HG03064 (cell line): ENCODE measurements around the gene VCX3A.
"Not testable (repeated sequence)": the region's sequence is repeated elsewhere in the genome, so short reads cannot be mapped to it uniquely, and the experiment has no call there.

Experiments used
- ATAC-seq: cut with Tn5 transposase; IDR thresholded peaks from one replicate; pipeline ENCODE4 v1.9.1; 2021; ENCODE audit warnings: low read depth; ENCODE audit not compliant: unreplicated experiment

VCX3A gene

DNA sequence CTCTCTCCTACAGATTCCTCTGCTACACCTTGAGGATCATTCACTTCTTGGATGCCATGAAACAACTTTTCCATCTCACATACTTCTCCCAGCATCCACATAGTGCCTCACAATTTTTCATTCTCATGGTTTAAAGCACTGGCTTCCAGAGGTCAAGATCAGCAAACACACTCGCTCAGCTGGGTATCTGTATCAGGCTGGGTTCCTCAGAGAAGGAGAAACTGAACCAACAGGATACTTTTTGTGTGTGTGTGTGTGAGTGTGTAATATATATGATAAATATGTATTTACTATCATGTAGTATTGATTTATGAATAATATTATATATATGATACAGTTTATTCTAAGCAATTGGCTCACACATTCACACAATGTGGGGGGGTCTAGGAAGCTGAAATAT is at the start of gene VCX3A:
TSS of gene VCX3A (minus strand) at position 101 of the 400 bp plus-strand sequence. CDS start 621 bp downstream, outside the sequence.
- ATAC-seq, result not testable (repeated sequence)

DNA sequence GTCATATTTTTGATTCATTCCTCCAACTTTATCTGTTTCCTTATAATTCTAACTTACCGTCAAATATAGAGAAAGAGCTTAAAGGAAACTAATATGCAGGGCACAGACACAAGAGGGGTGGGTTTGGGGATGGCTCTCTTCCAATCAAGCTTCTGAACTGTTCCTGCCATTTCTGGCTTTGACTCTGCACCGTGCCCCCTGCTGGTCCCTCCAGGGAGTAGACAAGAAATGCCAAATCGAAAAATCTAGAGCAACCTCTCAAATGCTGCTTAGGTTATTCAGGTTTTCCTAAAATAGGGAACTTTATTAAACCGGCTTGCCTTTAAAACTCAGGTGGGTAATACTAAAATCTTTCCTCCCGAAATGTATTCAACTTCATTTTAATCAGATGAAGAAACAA is 39.8 kb upstream of the VCX3A start:
- ATAC-seq, result no peak

DNA sequence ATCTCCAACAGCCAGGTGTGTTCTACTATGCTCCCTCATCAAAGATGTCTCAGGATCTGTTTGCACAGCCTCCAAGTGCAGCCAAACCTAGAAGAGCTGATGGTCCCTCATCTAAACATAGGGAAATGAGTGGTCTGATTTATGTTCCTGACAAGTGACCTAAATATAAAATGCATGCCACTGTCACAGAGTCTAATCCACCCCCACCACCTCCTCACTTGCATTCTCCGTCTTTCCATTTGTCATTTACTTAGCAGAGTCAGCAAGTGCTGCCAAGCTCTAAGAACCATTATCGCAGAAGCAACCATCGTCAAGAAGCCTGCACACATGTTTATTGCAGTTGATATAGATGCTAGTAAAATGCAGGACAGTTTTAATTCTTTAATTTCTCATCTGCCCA is 33.1 kb upstream of the VCX3A start:
- ATAC-seq, result no peak

DNA sequence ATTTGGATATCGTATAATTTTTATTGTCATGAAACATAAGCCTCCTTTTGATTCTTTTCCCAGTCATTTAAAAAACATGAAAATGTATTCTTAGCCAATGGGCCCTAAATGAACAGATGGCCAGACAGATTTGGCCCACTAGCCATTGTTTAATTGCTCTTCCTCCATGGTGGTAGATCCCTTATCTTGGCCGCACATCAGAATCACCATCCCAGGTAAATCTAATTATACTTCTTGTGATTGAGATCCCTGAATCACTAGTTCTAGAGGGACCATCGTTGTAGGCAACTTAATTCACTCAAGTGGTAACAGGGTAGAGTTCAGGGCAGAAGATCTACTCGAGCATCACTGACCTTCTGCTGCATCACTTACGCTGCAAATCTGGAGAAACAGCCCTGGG is 24.1 kb upstream of the VCX3A start:
- no peak for ATAC-seq

DNA sequence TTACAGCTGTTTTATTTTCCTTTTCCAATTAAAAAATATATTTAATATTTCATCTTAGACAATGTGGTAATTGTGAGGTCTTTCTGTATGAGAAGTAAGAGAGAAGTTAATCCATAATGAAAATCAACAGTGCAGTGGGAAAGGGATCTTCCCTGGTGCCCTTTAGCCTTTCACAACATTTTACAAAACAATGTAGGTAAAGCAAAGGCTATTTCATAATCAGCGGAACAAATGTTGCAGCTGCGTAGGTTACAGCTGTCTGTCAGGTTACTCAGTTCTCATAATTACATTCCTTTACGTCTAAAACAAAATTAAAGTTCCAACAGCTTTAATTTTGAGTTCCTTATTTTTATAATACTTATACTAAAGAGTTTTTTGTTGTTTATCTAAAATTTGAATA is 22.8 kb upstream of the VCX3A start:
- no peak for ATAC-seq

DNA sequence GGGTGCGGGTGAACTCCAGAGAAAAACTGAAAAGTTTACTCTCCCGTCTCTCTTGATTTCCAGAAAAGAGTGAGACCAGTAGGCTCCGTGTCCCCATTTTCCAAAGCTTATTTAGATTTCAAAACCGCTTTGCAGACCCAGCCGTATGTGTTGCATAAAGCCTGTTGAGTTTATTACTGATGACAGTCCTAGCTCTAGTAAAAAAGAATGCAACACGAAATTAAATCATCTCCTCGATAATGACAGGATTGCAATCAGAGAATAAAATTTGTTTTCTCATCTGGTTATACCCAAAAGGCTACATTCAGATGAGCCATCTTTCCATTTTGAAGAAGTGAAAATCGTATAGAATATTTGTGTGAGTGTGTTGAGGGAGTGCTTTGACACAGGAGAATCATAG is 16.1 kb upstream of the VCX3A start:
- no peak for ATAC-seq

DNA sequence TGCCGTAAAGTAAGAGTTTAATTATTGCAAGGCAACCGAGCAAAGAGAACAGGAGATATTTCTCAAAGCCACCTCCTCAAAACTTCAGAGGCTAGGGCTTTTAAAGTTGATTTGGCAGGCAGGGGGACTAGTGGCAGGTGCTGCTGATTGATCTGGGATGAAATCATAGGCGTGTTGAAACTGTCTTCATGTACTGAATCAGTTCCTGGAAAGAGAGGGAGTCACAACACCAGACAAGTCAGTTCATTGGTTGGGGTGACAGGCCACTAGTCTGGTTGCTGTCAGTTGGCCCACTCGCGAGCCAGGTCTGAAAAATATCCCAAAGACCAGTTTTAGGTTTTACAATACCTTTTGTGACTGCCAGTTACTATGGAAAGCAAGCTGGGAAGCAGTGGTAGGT is 10.8 kb upstream of the VCX3A start:
- no peak for ATAC-seq

DNA sequence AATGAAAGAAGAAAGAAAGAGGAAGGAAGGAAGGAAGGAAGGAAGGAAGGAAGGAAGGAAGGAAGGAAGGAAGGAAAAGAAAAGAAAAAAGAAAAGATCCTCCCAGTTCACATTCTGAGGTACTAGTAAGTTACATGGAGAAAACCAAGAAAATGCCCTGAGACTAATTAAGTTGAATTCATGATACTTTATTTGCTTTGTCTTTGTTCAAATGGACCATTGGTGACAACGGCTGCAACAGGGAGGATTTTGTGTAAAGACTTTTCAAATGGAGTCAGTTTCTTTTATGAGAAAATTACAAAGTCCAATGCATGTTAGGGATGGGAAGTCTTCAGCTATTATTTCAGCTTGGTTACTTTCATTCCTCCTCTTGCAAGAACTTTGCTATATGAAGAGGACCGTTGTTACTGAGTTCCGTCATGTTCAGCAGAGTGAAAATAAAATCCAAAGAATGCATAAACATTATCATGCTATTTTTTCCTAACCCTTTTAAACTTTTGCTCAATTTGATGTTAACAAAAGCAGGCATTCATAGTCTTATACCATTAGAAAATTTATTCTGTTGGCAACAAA is 8.3 kb downstream of the VCX3A start:
- ATAC-seq, result no peak

DNA sequence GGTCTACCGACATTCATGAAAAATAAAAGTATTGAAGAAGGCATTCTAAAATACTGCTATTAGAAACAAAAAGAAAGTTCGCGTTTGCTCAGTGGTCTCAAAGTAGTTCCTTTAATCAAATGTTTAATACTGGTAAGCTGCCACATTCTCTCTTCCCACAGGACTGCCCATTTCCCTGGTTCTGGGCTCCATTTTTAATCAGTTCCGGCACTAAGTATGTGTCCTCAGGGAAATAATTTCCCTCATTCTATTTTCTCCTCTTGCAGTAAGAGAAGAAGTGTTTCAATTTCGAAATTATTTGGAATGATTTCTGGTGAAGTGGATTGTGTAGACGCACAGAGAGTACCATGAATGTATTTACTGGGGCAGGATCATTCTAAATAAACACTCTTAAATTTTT is 17.5 kb downstream of the VCX3A start:
- ATAC-seq, result no peak

DNA sequence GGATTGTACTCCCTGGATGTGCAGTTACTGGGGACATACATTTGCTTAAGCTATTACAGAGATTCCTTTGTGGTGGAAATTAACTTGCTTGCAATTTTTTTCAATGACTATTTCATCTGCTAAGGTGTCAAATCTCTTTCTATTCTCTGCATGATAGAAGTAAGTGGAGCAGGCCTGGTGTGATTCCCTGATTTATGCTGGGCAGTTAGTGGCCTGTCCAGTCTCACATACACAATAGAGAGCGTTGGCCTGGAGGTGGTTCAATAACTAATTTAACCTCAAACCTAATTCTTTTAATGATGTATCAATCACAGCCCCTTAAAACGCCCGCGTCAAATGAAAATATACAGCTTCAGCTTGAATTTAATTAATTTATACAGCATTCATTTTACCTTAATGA is 28.5 kb downstream of the VCX3A start:
- ATAC-seq, result no peak

DNA sequence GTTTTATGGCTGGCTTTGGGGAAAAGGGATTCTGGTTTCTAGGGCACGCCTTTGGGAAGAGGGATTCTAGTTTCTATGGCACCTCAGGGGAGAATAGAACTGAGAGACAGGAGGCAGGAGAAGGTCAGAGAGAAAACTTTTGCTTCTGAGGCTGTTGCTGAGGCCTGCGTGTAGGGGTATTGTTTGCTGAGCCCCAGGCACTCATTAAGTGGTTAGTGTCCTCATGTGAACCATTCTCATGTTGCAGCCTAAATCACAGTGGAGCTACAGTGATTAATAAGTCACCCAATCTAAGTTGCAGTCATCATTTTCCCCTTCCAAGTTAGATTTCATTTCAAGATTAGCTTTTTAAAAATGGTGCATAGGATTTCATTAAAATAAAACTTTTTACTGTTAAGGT is 29.0 kb downstream of the VCX3A start:
- no peak for ATAC-seq

DNA sequence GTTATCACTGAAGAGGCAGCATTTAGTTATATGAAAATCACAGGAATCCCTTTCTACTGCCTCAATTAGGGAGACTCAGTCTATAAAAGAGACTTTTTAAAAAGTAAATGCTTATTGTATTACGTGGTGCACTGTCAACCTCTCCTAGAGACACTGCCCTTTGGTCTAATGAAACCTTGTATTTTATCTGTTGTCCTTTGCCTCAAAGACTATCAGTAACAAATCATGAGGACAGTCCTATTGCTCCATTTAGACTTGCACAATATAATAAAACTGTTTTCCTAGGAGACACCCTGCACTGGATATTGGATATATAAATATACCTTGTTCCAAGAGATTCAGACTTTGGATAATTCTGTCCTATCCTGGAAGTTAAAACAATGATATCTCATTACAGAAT is 34.2 kb downstream of the VCX3A start:
- no peak for ATAC-seq

DNA sequence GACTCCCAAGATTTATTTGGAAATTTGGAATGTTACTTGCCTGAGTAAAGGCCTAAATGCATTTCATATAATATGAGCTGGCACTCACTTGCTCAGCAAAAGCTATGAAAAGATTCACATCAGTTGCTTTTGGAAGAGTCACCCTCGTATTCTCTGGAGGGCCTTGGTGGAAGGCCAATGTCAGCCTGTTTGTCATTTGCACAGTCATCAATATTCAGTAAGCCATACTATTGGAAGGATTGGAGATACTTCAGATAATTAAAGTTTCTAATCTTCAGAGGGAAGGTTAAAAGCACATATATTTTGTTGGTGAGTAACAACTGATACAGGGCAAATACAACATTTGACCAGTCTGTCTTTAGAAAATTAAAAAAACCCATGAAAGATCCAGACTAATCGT is 36.6 kb downstream of the VCX3A start:
- no peak for ATAC-seq
